Testis (tissue), 2 donors: ENCODE results near the gene TRPC3.

Experiments used
- CTCF ChIP-seq, 3 experiments: fragments of 450-650 bp in 2 of 3; fragments of 200-600 bp in 1 of 3; sonication (generic) in 1 of 3; IDR thresholded peaks; one replicate each; pipeline ENCODE4 v1.5.1; 2016 to 2019; ENCODE audit warnings: antibody characterized with exemption in 3 of 3, mild to moderate bottlenecking in 2 of 3, moderate library complexity in 1 of 3
- POLR2A ChIP-seq: fragments of 450-650 bp; IDR thresholded peaks from one replicate; pipeline ENCODE4 v1.6.1; 2017; ENCODE audit warnings: antibody characterized with exemption, mild to moderate bottlenecking, moderate library complexity

GRCh38 chr4:121939690-121940089, 12.2 kb downstream of the TRPC3 start:
- TF ChIP-seq CTCF (IDR thresholded peaks at IDR 0.05): no peak
- no peak for TF ChIP-seq POLR2A
